AG09319 (cell line): ENCODE data around the gene KCTD15.

ENCODE experiments used
- DNase-seq: peaks from one replicate; pipeline ENCODE4 v3.0.0-alpha.2; 2010; ENCODE audit warnings: low read depth; ENCODE audit errors: extremely low read depth
- CTCF ChIP-seq: IDR thresholded peaks from 2 replicates; pipeline ENCODE4 v1.5.1; 2011; ENCODE audit warnings: low read depth, mild to moderate bottlenecking, inconsistent platforms, low read length, moderate library complexity

Gene KCTD15

GRCh38 chr19:33772102-33772857 lies 24.4 kb upstream of the KCTD15 start:
- TF ChIP-seq CTCF: no peak
- DNase-seq: no peak

- TF ChIP-seq CTCF: no peak
- no peak for DNase-seq
These were observed 23.9 kb upstream of the KCTD15 start for GRCh38 chr19:33772858-33773180.

DNA sequence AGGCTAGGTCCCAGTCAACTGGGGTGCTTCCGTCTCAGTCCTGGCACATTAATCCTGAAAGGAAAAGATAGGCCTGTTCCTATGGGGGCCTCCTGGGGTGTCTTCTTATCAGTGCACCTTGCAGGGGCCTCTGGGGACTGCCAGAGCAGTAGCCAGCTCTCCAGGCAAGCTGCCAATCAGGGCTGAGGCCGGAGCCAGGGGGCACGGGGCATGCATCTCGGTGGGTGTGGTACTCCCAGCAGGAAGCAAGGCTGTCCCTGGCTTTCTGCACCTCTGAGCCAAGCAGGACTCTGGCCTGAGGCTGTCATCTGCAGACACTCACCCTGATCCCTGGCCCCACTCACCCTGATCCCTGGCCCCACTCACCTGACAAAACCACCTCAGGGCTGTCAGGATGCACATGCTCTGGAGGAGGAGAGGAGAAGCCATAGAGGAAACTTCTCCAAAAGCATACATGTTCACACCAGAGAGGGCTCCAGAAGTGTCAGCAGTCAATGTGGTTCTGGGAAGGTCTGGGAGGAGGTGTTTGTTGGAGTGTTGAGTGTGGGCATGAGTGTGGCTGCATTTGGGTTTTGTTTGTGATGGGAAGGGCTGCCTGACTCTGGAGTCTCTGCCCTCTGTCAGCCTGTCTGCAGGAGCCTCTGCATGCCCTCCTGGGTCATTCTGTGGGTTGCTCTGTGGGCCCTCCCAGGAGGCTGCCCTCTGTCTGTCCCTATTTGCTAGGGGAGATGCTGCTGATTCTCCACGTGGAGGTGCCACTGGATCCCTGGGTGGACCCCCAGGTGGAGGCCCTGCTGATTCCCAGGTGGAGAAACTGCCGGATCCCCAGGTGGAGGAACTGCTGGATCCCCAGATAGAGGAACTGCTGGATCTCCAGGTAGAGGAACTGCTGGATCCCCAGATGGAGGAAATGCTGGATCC lies 22.7 kb upstream of the KCTD15 start:
- no peak for DNase-seq
- no peak for TF ChIP-seq CTCF

DNA sequence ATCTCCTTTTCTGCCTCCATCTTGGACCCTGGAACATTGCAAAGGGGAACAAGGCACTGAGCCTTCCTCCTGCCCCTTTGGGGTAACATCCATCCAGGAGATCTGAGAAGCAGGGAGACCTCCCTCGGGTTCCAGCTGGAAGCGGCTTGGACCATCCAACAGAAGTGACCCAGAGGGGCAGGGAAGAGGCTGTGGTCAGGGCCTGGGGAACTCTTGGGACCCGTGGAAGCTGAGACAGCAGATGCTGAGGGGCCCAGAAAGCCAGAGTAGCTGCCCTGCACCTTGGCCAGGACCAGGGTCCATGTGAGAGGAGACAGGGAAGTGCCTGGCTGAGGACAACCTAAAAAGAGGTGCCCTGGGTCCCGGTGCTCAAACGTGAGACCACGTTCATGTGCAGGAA lies 21.9 kb upstream of the KCTD15 start:
- DNase-seq: no peak
- no peak for TF ChIP-seq CTCF

- DNase-seq: no peak
- no peak for TF ChIP-seq CTCF
These were observed 20.8 kb upstream of the KCTD15 start for GRCh38 chr19:33775731-33776487.

- no peak for TF ChIP-seq CTCF
- no peak for DNase-seq
These were observed 19.3 kb upstream of the KCTD15 start for GRCh38 chr19:33777351-33777750.
